Measurements from ENCODE around the gene ATM. TPM values are rescaled to one million over a fixed set of nuclear protein-coding genes. Genes with fewer than 3 reads are reported as not detected.

ATM gene
- total RNA-seq, 1 experiment from 2014 or later: 72.5 TPM

DNA sequence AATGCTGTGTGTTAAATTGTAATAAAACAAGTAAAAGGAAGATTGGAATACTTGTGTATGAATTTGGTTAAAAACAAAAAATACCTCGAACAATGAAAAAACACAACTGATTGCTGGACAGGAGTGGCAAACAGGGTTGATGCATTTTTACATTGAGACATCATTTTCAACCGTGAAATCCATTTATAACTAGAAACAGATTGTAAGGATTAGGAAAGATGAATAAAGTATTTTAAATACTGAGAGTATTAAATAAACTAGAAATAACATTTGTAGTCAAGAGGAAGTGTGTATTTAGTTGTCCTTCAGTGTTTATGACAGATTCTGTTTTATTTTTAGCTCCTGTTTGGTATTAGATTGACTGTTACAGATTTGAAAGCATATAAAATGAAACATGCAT lies 5.4 kb downstream of the ATM start:
- intact Hi-C loops (cut with micrococcal nuclease; ENCODE audit: unreplicated experiment): loop anchor here (10.0 kb wide), 1 partner anchor 267 kb away; the partner anchor contains the start of gene POGLUT3
- no peak for DNase-seq (ENCODE audit: low spot score)
- peaks cover 50% of the 10 kb centered on the region for H3K36me3 ChIP-seq (ENCODE audit: insufficient read depth, low read length, poor library complexity, severe bottlenecking)
- H3K9me3 ChIP-seq (ENCODE audit: low read depth, low read length, poor library complexity, severe bottlenecking): no peaks in the 10 kb centered on the region
- no peak overlapping the region for H3K4me3 ChIP-seq (ENCODE audit: low read depth, low read length, poor library complexity, severe bottlenecking)
- POLR2A ChIA-PET (ENCODE audit: low non-redundant PET): no interaction called here
- no peaks in the 10 kb centered on the region for H3K27me3 ChIP-seq (replicated peaks; ENCODE audit: insufficient read depth, low read depth, low read length, poor library complexity)
- no peak for TF ChIP-seq EZH2 (IDR thresholded peaks at IDR 0.05; ENCODE audit: borderline replicate concordance, low read depth, low read length, poor library complexity, severe bottlenecking)
- TF ChIP-seq, protein P1, sequence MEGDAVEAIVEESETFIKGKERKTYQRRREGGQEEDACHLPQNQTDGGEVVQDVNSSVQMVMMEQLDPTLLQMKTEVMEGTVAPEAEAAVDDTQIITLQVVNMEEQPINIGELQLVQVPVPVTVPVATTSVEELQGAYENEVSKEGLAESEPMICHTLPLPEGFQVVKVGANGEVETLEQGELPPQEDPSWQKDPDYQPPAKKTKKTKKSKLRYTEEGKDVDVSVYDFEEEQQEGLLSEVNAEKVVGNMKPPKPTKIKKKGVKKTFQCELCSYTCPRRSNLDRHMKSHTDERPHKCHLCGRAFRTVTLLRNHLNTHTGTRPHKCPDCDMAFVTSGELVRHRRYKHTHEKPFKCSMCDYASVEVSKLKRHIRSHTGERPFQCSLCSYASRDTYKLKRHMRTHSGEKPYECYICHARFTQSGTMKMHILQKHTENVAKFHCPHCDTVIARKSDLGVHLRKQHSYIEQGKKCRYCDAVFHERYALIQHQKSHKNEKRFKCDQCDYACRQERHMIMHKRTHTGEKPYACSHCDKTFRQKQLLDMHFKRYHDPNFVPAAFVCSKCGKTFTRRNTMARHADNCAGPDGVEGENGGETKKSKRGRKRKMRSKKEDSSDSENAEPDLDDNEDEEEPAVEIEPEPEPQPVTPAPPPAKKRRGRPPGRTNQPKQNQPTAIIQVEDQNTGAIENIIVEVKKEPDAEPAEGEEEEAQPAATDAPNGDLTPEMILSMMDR (conservative IDR thresholded peaks at IDR 0.05; ENCODE audit: low read depth, low read length): no peak
- peaks cover 34% of the 10 kb centered on the region for H3K4me1 ChIP-seq (ENCODE audit: insufficient read depth, low read length, poor library complexity, severe bottlenecking)
- H3K27ac ChIP-seq (ENCODE audit: low read depth, low read length, poor library complexity, severe bottlenecking): peak overlapping the region; percentile 45
- BruUV-seq (replicated peaks): no TSS peak
- CTCF ChIA-PET: no interaction called here

- no peaks in the 10 kb centered on the region for H3K9me3 ChIP-seq (ENCODE audit: low read depth, low read length, poor library complexity, severe bottlenecking)
- ChIA-PET CTCF (no interaction called here), POLR2A (ENCODE audit: low non-redundant PET) (no interaction called here)
- H3K36me3 ChIP-seq (ENCODE audit: insufficient read depth, low read length, poor library complexity, severe bottlenecking): peaks cover 51% of the 10 kb centered on the region
- TF ChIP-seq, protein P1 (conservative IDR thresholded peaks at IDR 0.05; ENCODE audit: low read depth, low read length): no peak
- TF ChIP-seq EZH2 (IDR thresholded peaks at IDR 0.05; ENCODE audit: borderline replicate concordance, low read depth, low read length, poor library complexity, severe bottlenecking): no peak
- no peak overlapping the region for H3K27ac ChIP-seq (ENCODE audit: low read depth, low read length, poor library complexity, severe bottlenecking)
- H3K27me3 ChIP-seq (replicated peaks; ENCODE audit: insufficient read depth, low read depth, low read length, poor library complexity): no peaks in the 10 kb centered on the region
- peaks cover 8% of the 10 kb centered on the region for H3K4me1 ChIP-seq (ENCODE audit: insufficient read depth, low read length, poor library complexity, severe bottlenecking)
- no TSS peak for BruUV-seq (replicated peaks)
- DNase-seq (ENCODE audit: low spot score): no peak
- no peak overlapping the region for H3K4me3 ChIP-seq (ENCODE audit: low read depth, low read length, poor library complexity, severe bottlenecking)
- intact Hi-C loops (cut with micrococcal nuclease; ENCODE audit: unreplicated experiment): no loop called here
Measured at GRCh38 chr11:108233277-108233945, 10.5 kb downstream of the ATM start.

GRCh38 chr11:108235192-108235591 lies 12.3 kb downstream of the ATM start:
- H3K27ac ChIP-seq (ENCODE audit: low read depth, low read length, poor library complexity, severe bottlenecking): no peak overlapping the region
- TF ChIP-seq, protein P1 (conservative IDR thresholded peaks at IDR 0.05; ENCODE audit: low read depth, low read length): no peak
- no peak for TF ChIP-seq EZH2 (IDR thresholded peaks at IDR 0.05; ENCODE audit: borderline replicate concordance, low read depth, low read length, poor library complexity, severe bottlenecking)
- no peaks in the 10 kb centered on the region for H3K4me1 ChIP-seq (ENCODE audit: insufficient read depth, low read length, poor library complexity, severe bottlenecking)
- H3K4me3 ChIP-seq (ENCODE audit: low read depth, low read length, poor library complexity, severe bottlenecking): no peak overlapping the region
- no peaks in the 10 kb centered on the region for H3K9me3 ChIP-seq (ENCODE audit: low read depth, low read length, poor library complexity, severe bottlenecking)
- no peak for DNase-seq (ENCODE audit: low spot score)
- H3K27me3 ChIP-seq (replicated peaks; ENCODE audit: insufficient read depth, low read depth, low read length, poor library complexity): no peaks in the 10 kb centered on the region
- peaks cover 40% of the 10 kb centered on the region for H3K36me3 ChIP-seq (ENCODE audit: insufficient read depth, low read length, poor library complexity, severe bottlenecking)
- intact Hi-C loops (cut with micrococcal nuclease; ENCODE audit: unreplicated experiment): no loop called here
- BruUV-seq (replicated peaks): no TSS peak
- CTCF ChIA-PET: no interaction called here
- POLR2A ChIA-PET (ENCODE audit: low non-redundant PET): no interaction called here

Measured in A673 (cell line).